ENCODE results near the gene RAB18.

GRCh38 chr10:27542812-27543211 lies 38.7 kb downstream of the RAB18 start:
- TF ChIP-seq CTCF (IDR thresholded peaks at IDR 0.05 in 4 of 5, conservative IDR thresholded peaks at IDR 0.05 in 1 of 5) = no peak
- no peak for TF ChIP-seq POLR2A (IDR thresholded peaks at IDR 0.05)

Data from gastrocnemius medialis (tissue), 4 donors.